GM23338 (cell line): ENCODE results near the gene C2orf49. TPM values are rescaled to one million over a fixed set of nuclear protein-coding genes. Genes with fewer than 3 reads are reported as not detected.

Experiments
- ATAC-seq: fragments of 200-7000 bp; cut with Tn5 transposase; 3 replicates; pipeline ENCODE4 v1.9.1; 2020
- DNase-seq: peaks from one replicate; pipeline ENCODE4 v3.0.0-alpha.2; 2015; ENCODE audit warnings: low spot score
- H2AFZ ChIP-seq: fragments of 200-600 bp; sonication (generic); 2 replicates; pipeline ENCODE4 v1.8.0; 2016; ENCODE audit warnings: antibody characterized with exemption, mild to moderate bottlenecking, moderate library complexity
- H3F3A ChIP-seq: fragments of 200-600 bp; sonication (generic); replicated peaks from 2 replicates; pipeline ENCODE4 v1.8.0; 2017; ENCODE audit warnings: antibody characterized with exemption, mixed run types, low read depth
- H3K27ac ChIP-seq: fragments of 200-600 bp; sonication (generic); 2 replicates; pipeline ENCODE4 v1.6.1; 2016; ENCODE audit warnings: low read depth
- H3K27me3 ChIP-seq: fragments of 200-600 bp; sonication (generic); 2 replicates; pipeline ENCODE4 v1.8.0; 2016; ENCODE audit warnings: mild to moderate bottlenecking, mixed run types, moderate library complexity; ENCODE audit not compliant: insufficient read depth
- H3K36me3 ChIP-seq: fragments of 200-600 bp; sonication (generic); 2 replicates; pipeline ENCODE4 v1.8.0; 2016; ENCODE audit warnings: mild to moderate bottlenecking; ENCODE audit not compliant: insufficient read depth
- H3K4me1 ChIP-seq: fragments of 200-600 bp; sonication (generic); 2 replicates; pipeline ENCODE4 v1.8.0; 2016; ENCODE audit warnings: mild to moderate bottlenecking, moderate library complexity; ENCODE audit not compliant: insufficient read depth
- H3K4me2 ChIP-seq: fragments of 200-600 bp; sonication (generic); 2 replicates; pipeline ENCODE4 v1.7.1; 2017; ENCODE audit warnings: mixed run types
- H3K4me3 ChIP-seq: fragments of 200-600 bp; sonication (generic); 2 replicates; pipeline ENCODE4 v1.6.1; 2016; ENCODE audit warnings: mixed run types
- H3K79me2 ChIP-seq: fragments of 200-600 bp; sonication (generic); replicated peaks from 2 replicates; pipeline ENCODE4 v1.8.0; 2017; ENCODE audit warnings: mild to moderate bottlenecking; ENCODE audit not compliant: insufficient read depth
- H3K9me2 ChIP-seq: fragments of 200-600 bp; sonication (generic); 2 replicates; pipeline ENCODE4 v1.8.0; 2017; ENCODE audit not compliant: insufficient read depth
- H4K20me1 ChIP-seq: fragments of 200-600 bp; sonication (generic); replicated peaks from 2 replicates; pipeline ENCODE4 v1.8.0; 2017; ENCODE audit warnings: mild to moderate bottlenecking; ENCODE audit not compliant: insufficient read depth
- H3K27ac Mint-ChIP-seq: 2 replicates; pipeline ENCODE4 v1.8.0; 2020; ENCODE audit warnings: inconsistent platforms, mild to moderate bottlenecking, moderate library complexity, mixed read lengths
- H3K27me3 Mint-ChIP-seq: 3 replicates; pipeline ENCODE4 v1.8.0; 2022; ENCODE audit warnings: low read depth, mild to moderate bottlenecking, moderate library complexity, mixed read lengths, inconsistent platforms; ENCODE audit not compliant: insufficient read depth, poor library complexity
- H3K36me3 Mint-ChIP-seq: 3 replicates; pipeline ENCODE4 v1.8.0; 2021; ENCODE audit warnings: low read depth, mild to moderate bottlenecking, inconsistent platforms, moderate library complexity, mixed read lengths
- H3K4me1 Mint-ChIP-seq: 3 replicates; pipeline ENCODE4 v1.8.0; 2020; ENCODE audit warnings: mild to moderate bottlenecking, inconsistent platforms, mixed read lengths
- H3K4me3 Mint-ChIP-seq: 3 replicates; pipeline ENCODE4 v1.8.0; 2021; ENCODE audit warnings: moderate library complexity, mild to moderate bottlenecking, inconsistent platforms, mixed read lengths
- H3K9me3 Mint-ChIP-seq: 3 replicates; pipeline ENCODE4 v1.8.0; 2020; ENCODE audit warnings: moderate library complexity, mild to moderate bottlenecking, inconsistent platforms, mixed read lengths
- CREB1 ChIP-seq: fragments of 250-450 bp; sonication (Bioruptor Pico); IDR thresholded peaks from 2 replicates; pipeline ENCODE4 v1.5.0; 2020; ENCODE audit warnings: low read depth, mild to moderate bottlenecking, moderate library complexity
- CTCF ChIP-seq, 2 experiments: fragments of 200-600 bp in 1 of 2; sonication (generic) in 1 of 2; conservative IDR thresholded peaks; 2 replicates each; pipeline versions ENCODE4 v1.5.1 to v1.6.1; 2016 to 2017; ENCODE audit warnings: antibody characterized with exemption in 2 of 2, low read depth in 2 of 2, mild to moderate bottlenecking in 2 of 2, moderate library complexity in 1 of 2
- EZH2 ChIP-seq: fragments of 200-600 bp; sonication (generic); IDR thresholded peaks from one replicate; pipeline ENCODE4 v1.8.0; 2017; ENCODE audit warnings: antibody characterized with exemption, mild to moderate bottlenecking, low read depth; ENCODE audit not compliant: unreplicated experiment
- EZH2phosphoT487 ChIP-seq: fragments of 200-600 bp; sonication (generic); IDR thresholded peaks from one replicate; pipeline ENCODE4 v1.8.1; 2018; ENCODE audit warnings: antibody characterized with exemption; ENCODE audit not compliant: unreplicated experiment
- JUNB ChIP-seq: IDR thresholded peaks from one replicate; pipeline ENCODE4 v1.6.1; 2016; ENCODE audit warnings: antibody characterized with exemption; ENCODE audit not compliant: unreplicated experiment
- NANOG ChIP-seq: IDR thresholded peaks from 2 replicates; pipeline ENCODE4 v1.6.1; 2016; ENCODE audit warnings: antibody characterized with exemption, borderline replicate concordance
- POLR2AphosphoS5 ChIP-seq: IDR thresholded peaks from 2 replicates; pipeline ENCODE4 v1.6.1; 2016; ENCODE audit warnings: antibody characterized with exemption, low read depth
- REST ChIP-seq: IDR thresholded peaks from one replicate; pipeline ENCODE4 v1.6.1; 2018; ENCODE audit warnings: antibody characterized with exemption; ENCODE audit not compliant: unreplicated experiment
- STAT1 ChIP-seq: IDR thresholded peaks from one replicate; pipeline ENCODE4 v1.6.1; 2016; ENCODE audit warnings: antibody characterized with exemption; ENCODE audit not compliant: unreplicated experiment
- ZNF114 ChIP-seq: fragments of 250-450 bp; sonication (Bioruptor Pico); IDR thresholded peaks from 2 replicates; pipeline ENCODE4 v1.5.0; 2020; ENCODE audit warnings: mild to moderate bottlenecking, moderate library complexity
- ZNF331 ChIP-seq: fragments of 250-450 bp; sonication (Bioruptor Pico); IDR thresholded peaks from 2 replicates; pipeline ENCODE4 v1.5.0; 2020; ENCODE audit warnings: low read depth, mild to moderate bottlenecking, moderate library complexity
- polyA plus RNA-seq: library from polyadenylated mRNA; unstranded; fragments of >200 nt; fragmentation: Nextera tagmentation; extraction: Ambion mirVana; gene quantifications from 2 replicates; pipeline ENCODE4 v1.2.1, GENCODE V29; 2016
- total RNA-seq: library from RNA; depleted of rRNA; stranded (reverse); fragments of >200 nt; shearing (Covaris generic); gene quantifications from 2 replicates; pipeline ENCODE4 v1.2.3, GENCODE V29; 2014
- TF ChIP-seq, protein P1 (sequence below): IDR thresholded peaks from 2 replicates; pipeline ENCODE4 v1.6.1; 2016; ENCODE audit warnings: antibody characterized with exemption
- TF ChIP-seq, protein P2 (sequence below): fragments of 250-450 bp; sonication (Bioruptor Pico); IDR thresholded peaks from 2 replicates; pipeline ENCODE4 v1.5.0; 2020; ENCODE audit warnings: mild to moderate bottlenecking, moderate library complexity

Gene C2orf49
- total and polyA plus RNA-seq, 2 experiments from 2014 or later: 19.6 to 33.8 TPM

GRCh38 chr2:105391058-105391627 lies 53.8 kb downstream of the C2orf49 start:
- Histone ChIP-seq H3K27me3 (no peaks in the 10 kb centered on the region), H2AFZ (no peak overlapping the region), H3K9me2 (no peaks in the 10 kb centered on the region), H4K20me1 (peaks cover 10% of the 10 kb centered on the region; the same call in 1 of the 2 replicates), H3K4me2 (no peak overlapping the region), H3K36me3 (no peaks in the 10 kb centered on the region), H3K4me1 (no peaks in the 10 kb centered on the region), H3K4me3 (no peak overlapping the region), H3F3A (no peaks in the 10 kb centered on the region), H3K27ac (no peak overlapping the region), H3K79me2 (peaks cover 90% of the 10 kb centered on the region)
- Mint-ChIP-seq H3K27ac (no peak overlapping the region), H3K9me3 (no peaks in the 10 kb centered on the region), H3K27me3 (peaks cover 3% of the 10 kb centered on the region), H3K4me1 (peaks cover 7% of the 10 kb centered on the region; the same call in 2 of the 3 replicates), H3K4me3 (no peak overlapping the region), H3K36me3 (peaks cover 19% of the 10 kb centered on the region; the same call in 2 of the 3 replicates)
- DNase-seq (no peak), ATAC-seq (no peak)
- TF ChIP-seq NANOG (no peak), ZNF331 (CRISPR knock-in tag) (no peak), REST (no peak), POLR2AphosphoS5 (no peak), EZH2 (no peak), CREB1 (no peak), JUNB (no peak), ZNF114 (CRISPR knock-in tag) (no peak), CTCF (conservative IDR thresholded peaks at IDR 0.05; ENCODE audit: low read depth in 2 of 2) (no peak), STAT1 (no peak), EZH2phosphoT487 (no peak)
- TF ChIP-seq, protein P1, sequence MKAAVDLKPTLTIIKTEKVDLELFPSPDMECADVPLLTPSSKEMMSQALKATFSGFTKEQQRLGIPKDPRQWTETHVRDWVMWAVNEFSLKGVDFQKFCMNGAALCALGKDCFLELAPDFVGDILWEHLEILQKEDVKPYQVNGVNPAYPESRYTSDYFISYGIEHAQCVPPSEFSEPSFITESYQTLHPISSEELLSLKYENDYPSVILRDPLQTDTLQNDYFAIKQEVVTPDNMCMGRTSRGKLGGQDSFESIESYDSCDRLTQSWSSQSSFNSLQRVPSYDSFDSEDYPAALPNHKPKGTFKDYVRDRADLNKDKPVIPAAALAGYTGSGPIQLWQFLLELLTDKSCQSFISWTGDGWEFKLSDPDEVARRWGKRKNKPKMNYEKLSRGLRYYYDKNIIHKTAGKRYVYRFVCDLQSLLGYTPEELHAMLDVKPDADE: no peak
- TF ChIP-seq, protein P2, sequence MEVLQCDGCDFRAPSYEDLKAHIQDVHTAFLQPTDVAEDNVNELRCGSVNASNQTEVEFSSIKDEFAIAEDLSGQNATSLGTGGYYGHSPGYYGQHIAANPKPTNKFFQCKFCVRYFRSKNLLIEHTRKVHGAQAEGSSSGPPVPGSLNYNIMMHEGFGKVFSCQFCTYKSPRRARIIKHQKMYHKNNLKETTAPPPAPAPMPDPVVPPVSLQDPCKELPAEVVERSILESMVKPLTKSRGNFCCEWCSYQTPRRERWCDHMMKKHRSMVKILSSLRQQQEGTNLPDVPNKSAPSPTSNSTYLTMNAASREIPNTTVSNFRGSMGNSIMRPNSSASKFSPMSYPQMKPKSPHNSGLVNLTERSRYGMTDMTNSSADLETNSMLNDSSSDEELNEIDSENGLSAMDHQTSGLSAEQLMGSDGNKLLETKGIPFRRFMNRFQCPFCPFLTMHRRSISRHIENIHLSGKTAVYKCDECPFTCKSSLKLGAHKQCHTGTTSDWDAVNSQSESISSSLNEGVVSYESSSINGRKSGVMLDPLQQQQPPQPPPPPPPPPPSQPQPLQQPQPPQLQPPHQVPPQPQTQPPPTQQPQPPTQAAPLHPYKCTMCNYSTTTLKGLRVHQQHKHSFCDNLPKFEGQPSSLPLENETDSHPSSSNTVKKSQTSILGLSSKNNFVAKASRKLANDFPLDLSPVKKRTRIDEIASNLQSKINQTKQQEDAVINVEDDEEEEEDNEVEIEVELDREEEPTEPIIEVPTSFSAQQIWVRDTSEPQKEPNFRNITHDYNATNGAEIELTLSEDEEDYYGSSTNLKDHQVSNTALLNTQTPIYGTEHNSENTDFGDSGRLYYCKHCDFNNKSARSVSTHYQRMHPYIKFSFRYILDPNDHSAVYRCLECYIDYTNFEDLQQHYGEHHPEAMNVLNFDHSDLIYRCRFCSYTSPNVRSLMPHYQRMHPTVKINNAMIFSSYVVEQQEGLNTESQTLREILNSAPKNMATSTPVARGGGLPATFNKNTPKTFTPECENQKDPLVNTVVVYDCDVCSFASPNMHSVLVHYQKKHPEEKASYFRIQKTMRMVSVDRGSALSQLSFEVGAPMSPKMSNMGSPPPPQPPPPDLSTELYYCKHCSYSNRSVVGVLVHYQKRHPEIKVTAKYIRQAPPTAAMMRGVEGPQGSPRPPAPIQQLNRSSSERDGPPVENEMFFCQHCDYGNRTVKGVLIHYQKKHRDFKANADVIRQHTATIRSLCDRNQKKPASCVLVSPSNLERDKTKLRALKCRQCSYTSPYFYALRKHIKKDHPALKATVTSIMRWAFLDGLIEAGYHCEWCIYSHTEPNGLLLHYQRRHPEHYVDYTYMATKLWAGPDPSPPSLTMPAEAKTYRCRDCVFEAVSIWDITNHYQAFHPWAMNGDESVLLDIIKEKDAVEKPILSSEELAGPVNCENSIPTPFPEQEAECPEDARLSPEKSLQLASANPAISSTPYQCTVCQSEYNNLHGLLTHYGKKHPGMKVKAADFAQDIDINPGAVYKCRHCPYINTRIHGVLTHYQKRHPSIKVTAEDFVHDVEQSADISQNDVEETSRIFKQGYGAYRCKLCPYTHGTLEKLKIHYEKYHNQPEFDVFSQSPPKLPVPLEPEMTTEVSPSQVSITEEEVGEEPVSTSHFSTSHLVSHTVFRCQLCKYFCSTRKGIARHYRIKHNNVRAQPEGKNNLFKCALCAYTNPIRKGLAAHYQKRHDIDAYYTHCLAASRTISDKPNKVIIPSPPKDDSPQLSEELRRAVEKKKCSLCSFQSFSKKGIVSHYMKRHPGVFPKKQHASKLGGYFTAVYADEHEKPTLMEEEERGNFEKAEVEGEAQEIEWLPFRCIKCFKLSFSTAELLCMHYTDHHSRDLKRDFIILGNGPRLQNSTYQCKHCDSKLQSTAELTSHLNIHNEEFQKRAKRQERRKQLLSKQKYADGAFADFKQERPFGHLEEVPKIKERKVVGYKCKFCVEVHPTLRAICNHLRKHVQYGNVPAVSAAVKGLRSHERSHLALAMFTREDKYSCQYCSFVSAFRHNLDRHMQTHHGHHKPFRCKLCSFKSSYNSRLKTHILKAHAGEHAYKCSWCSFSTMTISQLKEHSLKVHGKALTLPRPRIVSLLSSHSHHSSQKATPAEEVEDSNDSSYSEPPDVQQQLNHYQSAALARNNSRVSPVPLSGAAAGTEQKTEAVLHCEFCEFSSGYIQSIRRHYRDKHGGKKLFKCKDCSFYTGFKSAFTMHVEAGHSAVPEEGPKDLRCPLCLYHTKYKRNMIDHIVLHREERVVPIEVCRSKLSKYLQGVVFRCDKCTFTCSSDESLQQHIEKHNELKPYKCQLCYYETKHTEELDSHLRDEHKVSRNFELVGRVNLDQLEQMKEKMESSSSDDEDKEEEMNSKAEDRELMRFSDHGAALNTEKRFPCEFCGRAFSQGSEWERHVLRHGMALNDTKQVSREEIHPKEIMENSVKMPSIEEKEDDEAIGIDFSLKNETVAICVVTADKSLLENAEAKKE (CRISPR knock-in tag): no peak
